SK-N-SH treated with all-trans-retinoic acid at 6 μM for 48 hours (cell line): ENCODE measurements around the gene SPOCK1.

Experiments used
- ATAC-seq: fragments of 200-7000 bp; cut with Tn5 transposase; 3 replicates; pipeline ENCODE4 v1.9.1; 2020; ENCODE audit warnings: mild to moderate bottlenecking, moderate library complexity
- ARNTL ChIP-seq: fragments of 450-650 bp; formaldehyde crosslinking; IDR thresholded peaks from 2 replicates; pipeline ENCODE4 v1.5.0; 2020; ENCODE audit warnings: low read depth, mild to moderate bottlenecking, moderate library complexity, borderline replicate concordance
- BACH2 ChIP-seq: fragments of 250-450 bp; sonication (Bioruptor Pico); IDR thresholded peaks from 2 replicates; pipeline ENCODE4 v1.9.0; 2021; ENCODE audit warnings: mild to moderate bottlenecking, borderline replicate concordance
- CSDC2 ChIP-seq: fragments of 250-450 bp; sonication (Bioruptor Pico); IDR thresholded peaks from 2 replicates; pipeline ENCODE4 v1.5.0; 2020; ENCODE audit warnings: mild to moderate bottlenecking, moderate library complexity
- ESRRG ChIP-seq: fragments of 250-450 bp; sonication (Bioruptor Pico); IDR thresholded peaks from 2 replicates; pipeline ENCODE4 v1.6.1; 2021; ENCODE audit warnings: mild to moderate bottlenecking
- OSR1 ChIP-seq: fragments of 250-450 bp; sonication (Bioruptor Pico); IDR thresholded peaks from 2 replicates; pipeline ENCODE4 v1.8.0; 2022; ENCODE audit warnings: moderate library complexity, mild to moderate bottlenecking, inconsistent platforms
- PPARA ChIP-seq: fragments of 250-450 bp; sonication (Bioruptor Pico); IDR thresholded peaks from 2 replicates; pipeline ENCODE4 v1.5.0; 2020; ENCODE audit warnings: mild to moderate bottlenecking, borderline replicate concordance
- RARB ChIP-seq: fragments of 250-450 bp; sonication (Bioruptor Pico); IDR thresholded peaks from 2 replicates; pipeline ENCODE4 v1.8.0; 2021; ENCODE audit warnings: mild to moderate bottlenecking, moderate library complexity
- SNAI2 ChIP-seq: fragments of 250-450 bp; sonication (Bioruptor Pico); IDR thresholded peaks from 2 replicates; pipeline ENCODE4 v1.5.0; 2020; ENCODE audit warnings: mild to moderate bottlenecking, moderate library complexity
- TCF4 ChIP-seq: fragments of 250-450 bp; sonication (Bioruptor Pico); IDR thresholded peaks from 2 replicates; pipeline ENCODE4 v1.8.0; 2021; ENCODE audit warnings: mild to moderate bottlenecking, moderate library complexity, borderline replicate concordance
- TOX ChIP-seq: fragments of 250-450 bp; sonication (Bioruptor Pico); IDR thresholded peaks from 2 replicates; pipeline ENCODE4 v1.8.0; 2021; ENCODE audit warnings: mild to moderate bottlenecking, moderate library complexity, borderline replicate concordance
- ZC3H10 ChIP-seq: fragments of 250-450 bp; sonication (Bioruptor Pico); IDR thresholded peaks from 2 replicates; pipeline ENCODE4 v1.5.1; 2021; ENCODE audit warnings: mild to moderate bottlenecking, moderate library complexity
- ZFP30 ChIP-seq: fragments of 450-650 bp; formaldehyde crosslinking; IDR thresholded peaks from 2 replicates; pipeline ENCODE4 v1.5.0; 2022; ENCODE audit warnings: mild to moderate bottlenecking, moderate library complexity
- ZNF565 ChIP-seq: fragments of 450-650 bp; formaldehyde crosslinking; conservative IDR thresholded peaks from 2 replicates; pipeline ENCODE4 v1.5.0; 2020; ENCODE audit warnings: low read depth, mild to moderate bottlenecking, moderate library complexity
- ZNF70 ChIP-seq: fragments of 450-650 bp; formaldehyde crosslinking; IDR thresholded peaks from 2 replicates; pipeline ENCODE4 v1.5.0; 2020; ENCODE audit warnings: mild to moderate bottlenecking, moderate library complexity
- TF ChIP-seq, protein P1 (sequence below): fragments of 250-450 bp; sonication (Bioruptor Pico); IDR thresholded peaks from 2 replicates; pipeline ENCODE4 v1.5.1; 2021; ENCODE audit warnings: mild to moderate bottlenecking, moderate library complexity
- TF ChIP-seq, protein P2 (sequence below): fragments of 250-450 bp; sonication (Bioruptor Pico); IDR thresholded peaks from 2 replicates; pipeline ENCODE4 v1.5.1; 2020; ENCODE audit warnings: low read depth, mild to moderate bottlenecking, moderate library complexity
- TF ChIP-seq, protein P3 (sequence below): fragments of 250-450 bp; sonication (Bioruptor Pico); IDR thresholded peaks from 2 replicates; pipeline ENCODE4 v1.8.0; 2020; ENCODE audit warnings: mild to moderate bottlenecking, moderate library complexity, borderline replicate concordance
- TF ChIP-seq, protein P4 (sequence below): fragments of 250-450 bp; sonication (Bioruptor Pico); IDR thresholded peaks from 2 replicates; pipeline ENCODE4 v1.5.0; 2020; ENCODE audit warnings: mild to moderate bottlenecking, moderate library complexity
- TF ChIP-seq, protein P5 (sequence below): fragments of 250-450 bp; sonication (Bioruptor Pico); IDR thresholded peaks from 2 replicates; pipeline ENCODE4 v1.8.0; 2021; ENCODE audit warnings: low read depth, mild to moderate bottlenecking, moderate library complexity, borderline replicate concordance

Gene SPOCK1

DNA sequence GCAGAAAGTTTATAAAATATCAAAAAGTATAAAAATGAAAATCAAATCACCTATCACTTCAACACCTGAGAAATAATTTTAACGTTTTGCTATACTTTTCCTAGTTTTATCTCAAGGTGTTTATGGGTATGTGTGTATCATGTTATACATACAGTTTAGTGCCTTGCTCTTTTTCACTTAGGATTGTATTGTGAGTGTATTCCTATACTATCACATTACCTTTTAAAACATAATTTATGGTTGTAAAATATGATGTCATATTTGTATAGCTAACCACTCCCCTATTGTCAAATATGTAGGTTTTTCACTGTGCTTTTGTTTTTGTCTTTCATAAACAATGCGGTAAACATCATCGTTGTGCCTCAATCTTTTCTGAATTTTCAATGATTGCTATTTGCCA, 479.9 kb downstream of the SPOCK1 start:
- no peak for ATAC-seq
- TF ChIP-seq SNAI2 (CRISPR knock-in tag) = no peak
- TF ChIP-seq, protein P1, sequence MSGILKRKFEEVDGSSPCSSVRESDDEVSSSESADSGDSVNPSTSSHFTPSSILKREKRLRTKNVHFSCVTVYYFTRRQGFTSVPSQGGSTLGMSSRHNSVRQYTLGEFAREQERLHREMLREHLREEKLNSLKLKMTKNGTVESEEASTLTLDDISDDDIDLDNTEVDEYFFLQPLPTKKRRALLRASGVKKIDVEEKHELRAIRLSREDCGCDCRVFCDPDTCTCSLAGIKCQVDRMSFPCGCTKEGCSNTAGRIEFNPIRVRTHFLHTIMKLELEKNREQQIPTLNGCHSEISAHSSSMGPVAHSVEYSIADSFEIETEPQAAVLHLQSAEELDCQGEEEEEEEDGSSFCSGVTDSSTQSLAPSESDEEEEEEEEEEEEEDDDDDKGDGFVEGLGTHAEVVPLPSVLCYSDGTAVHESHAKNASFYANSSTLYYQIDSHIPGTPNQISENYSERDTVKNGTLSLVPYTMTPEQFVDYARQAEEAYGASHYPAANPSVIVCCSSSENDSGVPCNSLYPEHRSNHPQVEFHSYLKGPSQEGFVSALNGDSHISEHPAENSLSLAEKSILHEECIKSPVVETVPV = no peak
- TF ChIP-seq, protein P2, sequence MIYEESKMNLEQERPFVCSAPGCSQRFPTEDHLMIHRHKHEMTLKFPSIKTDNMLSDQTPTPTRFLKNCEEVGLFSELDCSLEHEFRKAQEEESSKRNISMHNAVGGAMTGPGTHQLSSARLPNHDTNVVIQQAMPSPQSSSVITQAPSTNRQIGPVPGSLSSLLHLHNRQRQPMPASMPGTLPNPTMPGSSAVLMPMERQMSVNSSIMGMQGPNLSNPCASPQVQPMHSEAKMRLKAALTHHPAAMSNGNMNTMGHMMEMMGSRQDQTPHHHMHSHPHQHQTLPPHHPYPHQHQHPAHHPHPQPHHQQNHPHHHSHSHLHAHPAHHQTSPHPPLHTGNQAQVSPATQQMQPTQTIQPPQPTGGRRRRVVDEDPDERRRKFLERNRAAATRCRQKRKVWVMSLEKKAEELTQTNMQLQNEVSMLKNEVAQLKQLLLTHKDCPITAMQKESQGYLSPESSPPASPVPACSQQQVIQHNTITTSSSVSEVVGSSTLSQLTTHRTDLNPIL = no peak
- no peak for TF ChIP-seq BACH2
- no peak for TF ChIP-seq RARB (CRISPR knock-in tag)
- no peak for TF ChIP-seq PPARA (CRISPR knock-in tag)
- no peak for TF ChIP-seq ZNF70 (CRISPR knock-in tag)
- no peak for TF ChIP-seq ESRRG (CRISPR knock-in tag)
- no peak for TF ChIP-seq ZNF565 (CRISPR knock-in tag)
- no peak for TF ChIP-seq TOX (CRISPR knock-in tag)
- no peak for TF ChIP-seq ZFP30 (CRISPR knock-in tag)
- TF ChIP-seq ZC3H10 (CRISPR knock-in tag) = no peak
- no peak for TF ChIP-seq CSDC2
- TF ChIP-seq OSR1 = no peak
- TF ChIP-seq, protein P3, sequence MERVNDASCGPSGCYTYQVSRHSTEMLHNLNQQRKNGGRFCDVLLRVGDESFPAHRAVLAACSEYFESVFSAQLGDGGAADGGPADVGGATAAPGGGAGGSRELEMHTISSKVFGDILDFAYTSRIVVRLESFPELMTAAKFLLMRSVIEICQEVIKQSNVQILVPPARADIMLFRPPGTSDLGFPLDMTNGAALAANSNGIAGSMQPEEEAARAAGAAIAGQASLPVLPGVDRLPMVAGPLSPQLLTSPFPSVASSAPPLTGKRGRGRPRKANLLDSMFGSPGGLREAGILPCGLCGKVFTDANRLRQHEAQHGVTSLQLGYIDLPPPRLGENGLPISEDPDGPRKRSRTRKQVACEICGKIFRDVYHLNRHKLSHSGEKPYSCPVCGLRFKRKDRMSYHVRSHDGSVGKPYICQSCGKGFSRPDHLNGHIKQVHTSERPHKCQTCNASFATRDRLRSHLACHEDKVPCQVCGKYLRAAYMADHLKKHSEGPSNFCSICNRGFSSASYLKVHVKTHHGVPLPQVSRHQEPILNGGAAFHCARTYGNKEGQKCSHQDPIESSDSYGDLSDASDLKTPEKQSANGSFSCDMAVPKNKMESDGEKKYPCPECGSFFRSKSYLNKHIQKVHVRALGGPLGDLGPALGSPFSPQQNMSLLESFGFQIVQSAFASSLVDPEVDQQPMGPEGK (CRISPR knock-in tag) = no peak
- TF ChIP-seq, protein P4, sequence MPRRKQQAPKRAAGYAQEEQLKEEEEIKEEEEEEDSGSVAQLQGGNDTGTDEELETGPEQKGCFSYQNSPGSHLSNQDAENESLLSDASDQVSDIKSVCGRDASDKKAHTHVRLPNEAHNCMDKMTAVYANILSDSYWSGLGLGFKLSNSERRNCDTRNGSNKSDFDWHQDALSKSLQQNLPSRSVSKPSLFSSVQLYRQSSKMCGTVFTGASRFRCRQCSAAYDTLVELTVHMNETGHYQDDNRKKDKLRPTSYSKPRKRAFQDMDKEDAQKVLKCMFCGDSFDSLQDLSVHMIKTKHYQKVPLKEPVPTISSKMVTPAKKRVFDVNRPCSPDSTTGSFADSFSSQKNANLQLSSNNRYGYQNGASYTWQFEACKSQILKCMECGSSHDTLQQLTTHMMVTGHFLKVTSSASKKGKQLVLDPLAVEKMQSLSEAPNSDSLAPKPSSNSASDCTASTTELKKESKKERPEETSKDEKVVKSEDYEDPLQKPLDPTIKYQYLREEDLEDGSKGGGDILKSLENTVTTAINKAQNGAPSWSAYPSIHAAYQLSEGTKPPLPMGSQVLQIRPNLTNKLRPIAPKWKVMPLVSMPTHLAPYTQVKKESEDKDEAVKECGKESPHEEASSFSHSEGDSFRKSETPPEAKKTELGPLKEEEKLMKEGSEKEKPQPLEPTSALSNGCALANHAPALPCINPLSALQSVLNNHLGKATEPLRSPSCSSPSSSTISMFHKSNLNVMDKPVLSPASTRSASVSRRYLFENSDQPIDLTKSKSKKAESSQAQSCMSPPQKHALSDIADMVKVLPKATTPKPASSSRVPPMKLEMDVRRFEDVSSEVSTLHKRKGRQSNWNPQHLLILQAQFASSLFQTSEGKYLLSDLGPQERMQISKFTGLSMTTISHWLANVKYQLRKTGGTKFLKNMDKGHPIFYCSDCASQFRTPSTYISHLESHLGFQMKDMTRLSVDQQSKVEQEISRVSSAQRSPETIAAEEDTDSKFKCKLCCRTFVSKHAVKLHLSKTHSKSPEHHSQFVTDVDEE = no peak
- TF ChIP-seq TCF4 (CRISPR knock-in tag) = no peak
- TF ChIP-seq, protein P5, sequence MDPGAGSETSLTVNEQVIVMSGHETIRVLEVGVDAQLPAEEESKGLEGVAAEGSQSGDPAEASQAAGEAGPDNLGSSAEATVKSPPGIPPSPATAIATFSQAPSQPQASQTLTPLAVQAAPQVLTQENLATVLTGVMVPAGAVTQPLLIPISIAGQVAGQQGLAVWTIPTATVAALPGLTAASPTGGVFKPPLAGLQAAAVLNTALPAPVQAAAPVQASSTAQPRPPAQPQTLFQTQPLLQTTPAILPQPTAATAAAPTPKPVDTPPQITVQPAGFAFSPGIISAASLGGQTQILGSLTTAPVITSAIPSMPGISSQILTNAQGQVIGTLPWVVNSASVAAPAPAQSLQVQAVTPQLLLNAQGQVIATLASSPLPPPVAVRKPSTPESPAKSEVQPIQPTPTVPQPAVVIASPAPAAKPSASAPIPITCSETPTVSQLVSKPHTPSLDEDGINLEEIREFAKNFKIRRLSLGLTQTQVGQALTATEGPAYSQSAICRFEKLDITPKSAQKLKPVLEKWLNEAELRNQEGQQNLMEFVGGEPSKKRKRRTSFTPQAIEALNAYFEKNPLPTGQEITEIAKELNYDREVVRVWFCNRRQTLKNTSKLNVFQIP (CRISPR knock-in tag) = no peak

DNA sequence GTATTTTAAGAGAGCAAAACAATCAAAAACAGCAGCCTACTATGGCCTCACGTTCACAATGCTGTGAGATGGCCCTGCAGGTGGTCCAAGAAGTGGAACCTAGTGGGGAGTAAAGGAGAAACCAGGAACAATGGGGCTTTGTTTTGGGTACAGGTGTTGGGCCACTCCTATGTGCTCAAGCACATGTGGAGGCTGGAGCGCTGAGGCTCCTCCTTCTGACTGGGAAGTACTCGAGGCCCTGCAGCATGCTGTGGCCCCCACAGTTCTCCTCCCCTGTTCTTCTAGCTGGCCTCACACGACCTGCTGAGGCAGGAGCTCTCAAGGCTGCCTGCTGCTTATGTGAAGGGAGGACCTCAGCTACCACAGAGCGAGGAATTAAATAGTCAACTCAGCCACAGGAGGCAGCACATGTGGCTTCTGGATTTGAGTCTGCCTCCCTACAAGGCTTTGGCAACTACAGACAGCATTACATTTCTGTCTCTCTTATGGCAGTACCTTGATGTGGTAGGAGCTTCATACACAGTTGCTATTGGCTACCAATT, 482.3 kb downstream of the SPOCK1 start:
- no peak for ATAC-seq
- TF ChIP-seq, protein P2 = no peak
- TF ChIP-seq PPARA (CRISPR knock-in tag) (no peak), TOX (CRISPR knock-in tag) (no peak), ARNTL (CRISPR knock-in tag) (no peak)
- TF ChIP-seq, protein P5 (CRISPR knock-in tag) = no peak
- TF ChIP-seq, protein P4 = no peak
- TF ChIP-seq, protein P3 (CRISPR knock-in tag) = no peak
